ENCODE data around the gene NEK11.

- TF ChIP-seq CTCF (optimal IDR thresholded peaks at IDR 0.05 in 1 of 3, IDR thresholded peaks at IDR 0.05 in 1 of 3, conservative IDR thresholded peaks at IDR 0.05 in 1 of 3; ENCODE audit: extremely low read depth in 1 of 3, insufficient read depth in 2 of 3, low read length in 3 of 3) (no peak), EZH2 (IDR thresholded peaks at IDR 0.05; ENCODE audit: low read length) (no peak)
Measured at GRCh38 chr3:131082246-131082645, 55.6 kb downstream of the NEK11 start.

Data from keratinocyte (primary cell).